DMS114 treated with DMSO at 0.1 percent for 48 hours (cell line): ENCODE measurements around the gene SLC9A9.
"Not testable (repeated sequence)": the region's sequence is repeated elsewhere in the genome, so short reads cannot be mapped to it uniquely, and the experiment has no call there.

Source experiments
- DNase-seq: peaks from one replicate; lab custom pipeline; 2025; ENCODE audit not compliant: unreplicated experiment; lab: John Stamatoyannopoulos, UW

Gene SLC9A9

GRCh38 chr3:143567823-143568222, 280.4 kb downstream of the SLC9A9 start:
- no peak for DNase-seq

DNA sequence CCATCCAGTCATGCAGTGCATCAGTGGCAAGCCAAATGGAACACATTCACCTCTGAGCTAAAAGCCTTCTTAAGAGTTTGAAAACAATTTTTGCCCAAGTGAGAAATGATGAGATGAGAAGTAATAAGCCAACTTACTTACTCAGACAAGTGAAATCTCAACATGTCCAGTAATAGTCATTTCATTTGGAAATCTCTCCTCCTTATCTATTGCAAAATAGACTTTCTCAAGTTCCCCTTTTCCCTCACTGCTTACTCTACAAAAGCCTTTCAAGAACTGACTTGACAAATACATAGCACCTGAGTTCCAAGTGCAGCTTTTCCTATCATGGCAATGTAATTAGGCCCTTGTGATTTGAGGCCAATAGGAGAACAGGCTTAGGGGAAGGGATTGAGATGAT, 282.3 kb downstream of the SLC9A9 start:
- no peak for DNase-seq

DNA sequence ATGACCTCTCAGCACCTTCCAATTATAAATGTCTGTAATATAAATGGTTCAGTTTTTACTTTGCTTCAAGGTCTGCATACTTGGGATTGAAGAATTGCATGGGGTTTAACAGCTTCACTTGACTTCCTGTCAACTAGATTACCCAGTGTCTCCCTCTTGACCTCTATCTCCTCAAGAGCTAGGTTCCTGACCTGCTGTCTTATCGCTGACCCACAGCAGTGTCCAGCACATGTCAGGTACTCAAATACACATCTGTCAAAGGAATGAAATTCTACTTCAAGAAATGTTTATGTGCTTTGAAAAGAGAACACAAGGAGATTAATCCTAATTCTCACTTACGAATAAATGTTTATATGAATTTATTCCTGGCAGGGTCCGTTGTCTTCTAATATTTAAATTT, 284.5 kb downstream of the SLC9A9 start:
- DNase-seq = no peak

- DNase-seq = no peak
Measured at GRCh38 chr3:143562789-143563188, 285.5 kb downstream of the SLC9A9 start.

GRCh38 chr3:143559296-143559695, 289.0 kb downstream of the SLC9A9 start:
- DNase-seq = no peak

GRCh38 chr3:143552851-143553250, 295.4 kb downstream of the SLC9A9 start:
- no peak for DNase-seq

DNA sequence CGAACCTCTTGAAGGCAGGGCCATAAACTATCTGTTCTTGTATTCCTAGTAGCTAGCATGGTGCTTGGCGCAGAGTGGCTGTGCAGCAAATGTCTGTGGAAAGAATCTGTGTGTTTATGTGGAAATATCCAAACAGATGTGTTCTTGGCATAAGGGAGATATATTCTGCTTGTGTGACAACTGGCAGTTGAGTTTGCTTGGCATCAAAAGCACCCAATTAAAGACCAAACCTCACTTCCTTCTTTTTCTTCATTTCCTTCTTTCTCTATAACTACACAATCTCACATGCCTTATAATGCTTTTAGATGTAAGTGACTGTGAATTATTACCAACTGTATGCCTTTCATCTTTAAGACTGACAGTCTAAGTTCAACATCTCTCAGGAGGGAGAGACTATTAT, 296.5 kb downstream of the SLC9A9 start:
- no peak for DNase-seq

DNA sequence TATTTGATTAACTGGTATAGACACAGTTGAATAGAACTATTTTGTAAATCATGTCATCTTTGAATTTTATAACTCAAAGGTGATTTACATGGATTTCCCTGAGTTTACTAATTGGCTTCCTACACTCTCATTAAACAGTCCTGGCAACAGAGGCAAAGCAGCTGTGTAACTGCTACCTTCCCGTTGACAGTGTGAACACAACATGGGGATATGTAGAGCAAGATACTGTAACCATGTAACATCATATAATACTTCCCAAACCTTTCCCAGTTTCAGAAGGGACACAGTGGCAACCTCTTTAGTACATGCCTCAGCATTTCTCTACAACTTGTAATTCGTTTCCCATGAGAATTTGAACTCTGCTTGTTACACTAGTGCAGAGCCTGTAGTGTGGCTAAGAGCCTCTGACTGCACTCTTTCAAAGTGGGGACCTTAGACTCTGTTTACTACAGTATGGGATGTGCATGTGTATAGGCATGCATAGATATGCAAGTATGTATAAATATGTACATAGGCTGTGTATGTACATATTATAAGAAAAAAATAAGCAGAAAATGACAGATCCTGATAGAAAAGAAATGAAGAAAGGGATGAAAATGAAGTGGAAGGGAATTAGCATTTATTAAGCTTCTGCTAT, 299.3 kb downstream of the SLC9A9 start:
- no peak for DNase-seq

- no peak for DNase-seq
Measured at GRCh38 chr3:143548393-143548792, 299.9 kb downstream of the SLC9A9 start.

GRCh38 chr3:143538577-143538981, 309.7 kb downstream of the SLC9A9 start:
- no peak for DNase-seq

DNA sequence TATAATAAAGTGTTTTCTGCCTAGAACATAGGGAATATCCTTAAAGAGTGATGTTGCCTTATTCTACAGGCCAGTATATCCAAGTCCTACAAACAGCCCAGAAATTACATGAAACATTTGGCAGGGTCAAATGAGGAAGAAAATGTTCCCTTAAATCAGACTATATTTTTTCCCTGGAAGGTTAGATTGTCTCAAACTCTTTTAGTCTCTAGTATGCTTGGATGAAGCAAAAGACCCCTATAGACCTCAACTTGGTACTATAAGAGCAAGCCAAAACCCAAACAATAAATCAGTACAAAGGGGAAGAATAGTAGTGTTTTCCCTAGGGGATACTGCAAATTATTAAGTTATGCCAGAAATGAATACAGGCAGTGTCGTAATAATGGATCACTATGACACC, 310.2 kb downstream of the SLC9A9 start:
- DNase-seq = no peak

- no peak for DNase-seq
Measured at GRCh38 chr3:143536817-143537535, 311.3 kb downstream of the SLC9A9 start.

DNA sequence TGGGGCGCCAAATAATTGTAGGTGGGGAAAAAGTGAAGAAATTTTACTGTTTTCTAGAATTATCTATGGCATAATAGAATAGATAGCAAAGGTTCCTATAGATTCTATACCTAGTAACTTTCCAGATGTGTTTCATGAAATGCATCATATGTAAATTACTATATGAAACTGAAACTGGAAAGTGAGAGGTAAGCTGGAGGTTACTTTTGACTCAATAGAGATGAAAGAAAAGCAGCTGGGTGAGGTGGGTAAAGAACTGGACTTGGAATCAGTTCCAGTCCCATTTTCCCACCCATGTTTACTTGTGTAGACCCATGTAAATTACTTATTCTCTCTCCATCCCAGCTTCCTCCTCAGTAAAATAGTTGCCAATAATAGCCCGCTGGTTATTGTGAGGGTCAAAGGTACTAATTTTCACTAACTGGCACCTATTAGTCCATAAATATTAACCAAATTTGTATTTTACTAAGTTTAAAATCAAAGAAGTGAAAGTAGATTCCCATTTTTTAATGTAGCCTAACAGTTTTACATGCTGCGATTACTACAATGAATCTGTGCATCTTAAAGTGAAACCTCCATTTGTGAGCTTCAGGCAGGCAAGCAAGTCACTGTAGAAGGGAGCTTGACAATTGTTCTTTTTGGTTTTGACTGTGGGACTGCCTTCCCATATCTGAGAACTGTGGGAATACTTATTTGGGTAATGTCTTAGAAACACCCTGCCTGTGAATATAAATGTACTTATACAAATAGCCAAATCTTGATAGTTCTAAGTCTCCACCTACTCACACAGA, 312.1 kb downstream of the SLC9A9 start:
- no peak for DNase-seq

DNA sequence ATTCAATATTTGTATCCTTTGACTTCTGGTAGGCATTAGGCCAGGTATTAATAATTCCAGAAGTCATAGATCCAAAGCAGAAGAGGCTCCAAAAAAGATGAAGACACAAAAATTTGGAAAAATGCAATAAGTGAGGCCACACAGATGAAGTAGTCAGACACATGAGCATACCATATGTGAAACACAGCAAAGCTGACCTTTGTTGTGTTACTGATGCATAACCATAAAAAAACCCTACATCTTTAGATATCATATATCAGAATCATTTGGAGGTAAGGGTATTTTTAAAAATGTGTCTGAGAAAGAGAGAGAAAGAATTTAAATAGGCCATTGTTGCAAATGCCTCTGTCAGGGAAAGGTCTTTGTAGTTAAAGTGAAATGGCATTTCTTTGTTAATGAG, 314.9 kb downstream of the SLC9A9 start:
- no peak for DNase-seq

- DNase-seq = no peak
Measured at GRCh38 chr3:143532091-143532490, 316.2 kb downstream of the SLC9A9 start.

DNA sequence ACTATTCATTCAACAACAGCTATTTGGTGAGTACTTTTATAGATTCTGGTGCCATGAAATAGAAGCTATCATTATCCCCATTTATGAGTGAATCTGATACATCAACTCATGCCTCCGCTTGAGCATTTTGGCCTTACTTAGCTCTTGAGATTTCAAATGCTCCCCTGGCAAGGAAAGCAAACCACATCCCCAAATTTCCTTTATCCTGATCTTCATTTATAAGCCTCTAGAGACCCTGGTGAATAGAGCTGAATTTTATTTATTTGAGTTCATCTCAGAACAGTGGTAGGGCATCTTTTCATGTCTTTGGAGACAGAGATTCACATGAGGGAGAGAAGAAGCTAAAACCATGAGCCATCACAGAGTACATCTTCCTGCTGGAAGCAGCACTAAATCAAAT, 317.2 kb downstream of the SLC9A9 start:
- no peak for DNase-seq

DNA sequence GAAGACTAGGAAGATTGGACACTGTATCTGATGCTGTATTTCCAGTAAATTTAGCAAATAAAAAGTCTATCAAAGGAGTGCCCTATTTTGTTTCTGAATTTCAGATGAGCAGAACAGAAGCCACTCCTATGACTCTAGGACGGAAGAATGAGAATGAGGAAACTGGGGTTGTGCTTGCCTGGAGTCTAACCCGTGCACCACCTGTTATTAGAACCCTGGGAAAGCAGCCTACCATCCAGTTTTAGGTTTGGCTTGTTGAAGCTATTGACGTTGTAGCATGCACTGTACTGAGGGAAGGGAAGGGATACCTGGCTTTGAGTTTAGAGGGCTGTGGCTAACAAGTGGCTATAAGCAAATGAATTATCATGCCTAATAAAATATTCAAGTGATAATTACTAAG, 318.5 kb downstream of the SLC9A9 start:
- no peak for DNase-seq

GRCh38 chr3:143529018-143529478, 319.2 kb downstream of the SLC9A9 start:
- no peak for DNase-seq

GRCh38 chr3:143526011-143526545, 322.2 kb downstream of the SLC9A9 start:
- DNase-seq = no peak

- DNase-seq = no peak
Measured at GRCh38 chr3:143525408-143525807, 322.9 kb downstream of the SLC9A9 start.

DNA sequence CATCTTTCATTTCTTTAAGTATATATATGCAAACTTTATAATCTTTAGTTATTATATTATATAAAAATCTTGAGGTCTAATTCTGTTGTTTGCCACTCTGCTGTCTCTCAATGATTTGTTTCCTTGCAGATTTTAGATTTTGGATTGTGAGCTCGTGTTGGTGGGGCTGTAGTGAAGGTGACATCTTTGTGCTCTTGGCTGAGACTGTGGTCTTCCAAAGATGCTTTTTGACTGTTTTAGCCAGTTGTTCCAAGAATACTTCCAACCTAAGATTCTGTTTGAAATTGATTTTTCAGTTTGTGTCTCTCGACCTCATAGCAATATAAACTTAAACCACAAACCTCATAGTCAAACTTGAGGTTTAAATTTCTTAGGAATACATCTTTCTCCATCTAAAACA, 326.5 kb downstream of the SLC9A9 start:
- no peak for DNase-seq

DNA sequence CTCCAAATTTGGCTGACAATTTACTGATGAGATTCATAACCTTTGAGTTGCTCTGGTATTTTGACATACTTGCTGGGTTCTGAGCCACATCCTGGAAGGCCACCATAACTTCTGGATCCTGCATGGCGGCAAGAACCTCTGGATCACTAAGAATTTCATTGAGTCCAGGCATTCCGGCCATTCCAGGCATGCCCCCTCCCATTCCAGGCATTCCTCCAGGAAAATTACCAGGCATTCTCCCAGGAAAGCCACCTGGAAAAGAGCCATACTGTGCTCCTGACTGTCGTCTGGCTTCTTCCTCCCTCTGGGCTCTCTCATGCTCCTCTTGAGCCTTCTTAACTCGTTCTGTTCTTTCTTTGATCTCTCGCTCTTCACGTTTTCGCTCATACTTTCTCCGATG, 331.1 kb downstream of the SLC9A9 start:
- not testable (repeated sequence) for DNase-seq
